Measurements from ENCODE around the gene SLF2. TPM values are rescaled to one million over a fixed set of nuclear protein-coding genes. Genes with fewer than 3 reads are reported as not detected.
"Not testable (repeated sequence)": the region's sequence is repeated elsewhere in the genome, so short reads cannot be mapped to it uniquely, and the experiment has no call there.

The SLF2 gene
- total RNA-seq, 1 donor from 2014 or later = 43.0 TPM

GRCh38 chr10:100943508-100943907 is 30.7 kb downstream of the SLF2 start:
- intact Hi-C loops (cut with micrococcal nuclease) = no loop called here

GRCh38 chr10:100945754-100946153 is 33.0 kb downstream of the SLF2 start:
- intact Hi-C loops (cut with micrococcal nuclease) = no loop called here

- intact Hi-C loops (cut with micrococcal nuclease) = no loop called here
Observed at GRCh38 chr10:100948916-100949315, 36.2 kb downstream of the SLF2 start.

GRCh38 chr10:100960251-100960650 is 47.5 kb downstream of the SLF2 start:
- intact Hi-C loops (cut with micrococcal nuclease) = no loop called here

- intact Hi-C loops (cut with micrococcal nuclease) = no loop called here
Observed at GRCh38 chr10:100962351-100963080, 49.8 kb downstream of the SLF2 start.

- intact Hi-C loops (cut with micrococcal nuclease) = no loop called here
Observed at GRCh38 chr10:100963826-100964225, 51.1 kb downstream of the SLF2 start.

GRCh38 chr10:100965820-100966219 is 53.1 kb downstream of the SLF2 start:
- intact Hi-C loops (cut with micrococcal nuclease) = no loop called here

GRCh38 chr10:100966887-100967286 is 54.1 kb downstream of the SLF2 start:
- intact Hi-C loops (cut with micrococcal nuclease) = no loop called here

GRCh38 chr10:100967332-100967731 is 54.6 kb downstream of the SLF2 start:
- intact Hi-C loops (cut with micrococcal nuclease) = no loop called here

- intact Hi-C loops (cut with micrococcal nuclease) = no loop called here
Observed at GRCh38 chr10:100968062-100968736, 55.4 kb downstream of the SLF2 start.

GRCh38 chr10:100968863-100969186 is 56.1 kb downstream of the SLF2 start:
- intact Hi-C loops (cut with micrococcal nuclease) = loop anchor here (1.0 kb wide), 2 partner anchors 18 to 45 kb away; partner anchors contain the start of genes MRPL43 and TWNK

- intact Hi-C loops (cut with micrococcal nuclease) = loop anchor here (1.0 kb wide), 3 partner anchors 18 to 45 kb away; partner anchors contain the start of genes MRPL43 and TWNK
Observed at GRCh38 chr10:100969187-100970075, 56.7 kb downstream of the SLF2 start, which contains the start of gene SEMA4G. Gene SEMA4G, plus strand, starts transcription at chr10:100969504. Its CDS starts 3,409 bp downstream, at chr10:100972913.

- intact Hi-C loops (cut with micrococcal nuclease) = loop anchor here (1.0 kb wide), 1 partner anchor 27 kb away; no protein-coding TSS in a partner anchor
Observed at GRCh38 chr10:100970076-100970913, 57.5 kb downstream of the SLF2 start.

- intact Hi-C loops (cut with micrococcal nuclease) = loop anchor here (1.0 kb wide), 1 partner anchor 26 kb away; no protein-coding TSS in a partner anchor
Observed at GRCh38 chr10:100970914-100971811, 58.4 kb downstream of the SLF2 start.

- intact Hi-C loops (cut with micrococcal nuclease) = no loop called here
Observed at GRCh38 chr10:100972115-100972903, 59.5 kb downstream of the SLF2 start.

- intact Hi-C loops (cut with micrococcal nuclease) = no loop called here
Observed at GRCh38 chr10:100972904-100973535, 60.3 kb downstream of the SLF2 start.

- intact Hi-C loops (cut with micrococcal nuclease) = not testable (repeated sequence)
Observed at GRCh38 chr10:100975397-100975796, 62.6 kb downstream of the SLF2 start.

GRCh38 chr10:100976906-100977305 is 64.1 kb downstream of the SLF2 start:
- intact Hi-C loops (cut with micrococcal nuclease) = no loop called here
